Astrocyte of the hippocampus (primary cell): ENCODE results near the gene NINJ2.
"Not testable (repeated sequence)": the region's sequence is repeated elsewhere in the genome, so short reads cannot be mapped to it uniquely, and the experiment has no call there.

Source experiments
- DNase-seq: peaks from one replicate; pipeline ENCODE4 v3.0.0; 2011; ENCODE audit warnings: low read depth, low spot score

Gene NINJ2

GRCh38 chr12:586318-587071, 76.8 kb downstream of the NINJ2 start:
- DNase-seq: no peak

GRCh38 chr12:585062-586061, 77.9 kb downstream of the NINJ2 start:
- DNase-seq: no peak

GRCh38 chr12:583251-583869, 79.9 kb downstream of the NINJ2 start:
- DNase-seq: no peak

GRCh38 chr12:581746-582145, 81.5 kb downstream of the NINJ2 start:
- DNase-seq: no peak

- DNase-seq: no peak
Measured at GRCh38 chr12:581321-581720, 81.9 kb downstream of the NINJ2 start.

GRCh38 chr12:580813-581212, 82.4 kb downstream of the NINJ2 start:
- DNase-seq: no peak

DNA sequence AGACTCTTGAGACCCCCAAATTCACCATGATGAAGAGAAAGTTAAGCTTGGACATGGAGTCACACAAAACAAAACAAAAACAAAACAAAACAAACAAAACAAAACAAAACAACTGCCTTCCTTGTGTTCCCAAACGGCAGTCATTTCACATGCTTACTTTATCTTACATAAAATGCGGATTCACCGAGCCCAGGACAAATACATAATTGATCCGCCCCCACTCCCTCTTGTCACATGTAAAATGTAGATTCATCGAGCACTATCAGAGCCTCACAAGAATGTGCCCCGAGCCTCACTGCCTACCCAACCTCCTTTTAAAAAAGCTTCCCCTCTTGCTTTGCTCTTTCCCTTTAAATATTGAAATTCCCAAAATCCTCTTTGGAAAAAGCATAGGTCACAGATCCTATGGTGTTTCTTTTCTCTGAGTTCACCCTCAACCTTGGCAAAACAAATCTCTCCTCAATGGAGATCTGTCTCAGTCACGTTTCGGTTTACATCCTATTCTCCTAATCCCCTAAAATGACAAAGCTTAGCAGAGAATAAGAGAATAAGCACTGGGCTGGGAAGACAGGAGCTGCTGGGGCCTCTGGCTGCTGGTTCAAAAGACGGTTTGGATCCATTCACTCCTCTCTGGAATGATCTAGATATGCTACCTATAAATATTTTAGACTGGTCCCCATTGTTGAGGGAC, 83.7 kb downstream of the NINJ2 start:
- DNase-seq: no peak

GRCh38 chr12:578748-579419, 84.4 kb downstream of the NINJ2 start:
- peak; percentile 28 for DNase-seq

- DNase-seq: not testable (repeated sequence)
Measured at GRCh38 chr12:577994-578747, 85.1 kb downstream of the NINJ2 start.

DNA sequence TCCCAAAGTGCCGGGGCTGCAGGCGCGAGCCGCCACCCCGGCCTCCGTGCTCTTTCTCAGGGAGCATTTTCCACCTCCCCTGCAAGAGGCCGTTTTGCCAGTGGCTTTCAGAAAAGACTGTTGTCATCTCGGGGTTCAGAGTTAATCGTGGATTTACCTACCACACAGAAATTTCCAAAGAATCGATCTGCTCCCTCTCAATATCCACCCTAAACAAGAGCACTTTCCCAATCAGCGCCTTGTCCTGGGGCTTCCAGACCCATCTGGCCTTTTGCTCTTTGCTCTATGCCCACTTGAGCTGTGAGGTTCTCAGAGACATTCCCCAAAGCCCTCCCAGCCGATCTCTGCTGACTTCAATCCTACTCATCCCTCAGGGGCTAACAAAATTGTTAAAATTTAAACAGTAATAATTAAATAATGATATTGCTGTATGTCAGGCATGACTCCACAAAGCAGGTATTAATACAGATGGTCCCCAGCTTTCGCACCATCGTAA, 86.6 kb downstream of the NINJ2 start:
- no peak for DNase-seq

DNA sequence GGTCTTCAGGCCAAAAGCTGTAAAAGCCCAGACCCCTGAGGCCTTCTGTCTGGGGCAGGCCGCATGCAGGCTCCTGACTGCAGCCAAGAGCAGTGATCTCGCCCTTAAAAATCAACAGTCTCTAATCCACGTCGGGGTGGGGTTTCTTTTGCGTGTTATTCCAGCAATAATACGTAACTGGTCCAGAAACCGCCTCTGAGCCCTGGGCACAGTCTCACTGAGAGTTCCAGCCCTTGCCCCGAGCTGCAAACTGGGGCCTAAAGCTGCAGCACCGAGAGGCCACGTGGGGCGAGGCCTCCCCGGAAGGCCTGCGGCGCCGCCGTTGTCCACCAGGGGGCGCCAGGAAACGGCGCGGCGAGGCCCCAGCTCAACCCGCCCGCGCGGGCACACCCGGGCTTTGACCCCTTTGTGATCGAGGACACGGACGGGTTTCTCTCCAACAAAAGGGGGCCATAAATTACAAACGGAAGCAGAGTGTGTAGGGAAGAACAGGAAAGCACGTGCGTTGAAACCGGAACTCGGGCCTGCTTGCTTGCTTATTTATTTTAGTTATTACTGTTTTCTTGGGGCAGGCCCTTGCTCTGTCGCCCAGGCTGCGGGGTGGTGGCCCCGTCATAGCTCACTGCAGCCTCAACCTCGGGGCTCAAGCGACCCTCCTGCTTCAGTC, 87.2 kb downstream of the NINJ2 start:
- peak; percentile 87 for DNase-seq

- no peak for DNase-seq
Measured at GRCh38 chr12:575129-575502, 88.1 kb downstream of the NINJ2 start.

- DNase-seq: no peak
Measured at GRCh38 chr12:574475-575128, 88.6 kb downstream of the NINJ2 start.

DNA sequence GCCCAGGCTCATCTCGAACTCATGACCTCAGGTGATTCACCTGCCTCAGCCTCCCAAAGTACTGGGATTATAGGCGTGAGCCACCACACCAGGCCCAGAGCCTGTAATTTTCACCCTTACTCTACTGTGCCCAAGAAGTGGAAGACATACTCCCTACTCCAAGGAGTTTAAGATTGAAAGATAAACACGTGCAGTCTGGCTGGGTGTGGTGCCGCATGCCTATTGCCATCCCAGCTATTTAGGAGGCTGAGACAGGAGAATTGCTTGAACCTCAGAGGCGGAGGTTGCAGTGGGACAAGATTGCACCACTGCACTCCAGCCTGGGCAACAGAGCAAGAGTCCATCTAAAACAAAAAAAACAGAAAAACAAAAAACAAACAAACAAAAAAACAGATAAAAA, 90.0 kb downstream of the NINJ2 start:
- DNase-seq: no peak

GRCh38 chr12:572532-572899, 90.7 kb downstream of the NINJ2 start:
- peak; percentile 21 for DNase-seq

GRCh38 chr12:571795-572531, 91.3 kb downstream of the NINJ2 start:
- no peak for DNase-seq

- DNase-seq: peak; percentile 90
Measured at GRCh38 chr12:570921-571794, 92.1 kb downstream of the NINJ2 start.
